HCT116 (cell line): ENCODE measurements around the gene TFF2. TPM values are rescaled to one million over a fixed set of nuclear protein-coding genes. Genes with fewer than 3 reads are reported as not detected.

Experiments
- ATAC-seq: fragments of 200-7000 bp; cut with Tn5 transposase; 2 replicates; pipeline ENCODE4 v1.9.1; 2020; ENCODE audit warnings: mild to moderate bottlenecking, moderate library complexity
- BruUV-seq: library from RNA; stranded (reverse); fragments of 400-500 nt; replicated peaks from 2 replicates; lab custom pipeline; 2021; lab: Mats Ljungman, UMichigan
- CTCF ChIA-PET: fragments of 300-600 bp; sonication (Branson Sonifier 250); formaldehyde crosslinking; loops from one replicate; lab custom pipeline; 2021; ENCODE audit warnings: antibody characterized with exemption; lab: Charles Lee
- POLR2A ChIA-PET: fragments of 300-600, 350-600 bp; sonication (Branson Sonifier 250); formaldehyde crosslinking; loops from one replicate; lab custom pipeline; 2021; ENCODE audit warnings: antibody characterized with exemption; lab: Charles Lee
- RAD21 ChIA-PET, 2 experiments: fragments of 300-600 bp; sonication (Branson Sonifier 250); formaldehyde crosslinking; loops; one replicate each; lab custom pipeline; 2023; ENCODE audit warnings: low total read pairs in 2 of 2; ENCODE audit not compliant: uncharacterized antibody in 2 of 2, unreplicated experiment in 2 of 2, low non-redundant PET in 1 of 2; lab: Charles Lee
- DNase-seq: peaks from one replicate; pipeline ENCODE4 v3.0.0-alpha.2; 2010; ENCODE audit warnings: low read depth, low spot score
- H2AFZ ChIP-seq: fragments of 200-600 bp; shearing (Covaris generic), sonication (generic); 2 replicates; pipeline ENCODE4 v1.6.1; 2017; ENCODE audit warnings: low read depth, mixed run types, mixed read lengths, antibody characterized with exemption, low read length; ENCODE audit not compliant: poor library complexity, severe bottlenecking
- H3K27ac ChIP-seq: 2 replicates; pipeline ENCODE4 v1.5.1; 2012; ENCODE audit warnings: low read depth, low read length
- H3K27me3 ChIP-seq: fragments of 200-600 bp; sonication (generic); 2 replicates; pipeline ENCODE4 v1.6.1; 2016; ENCODE audit warnings: mixed run types, low read length, mixed read lengths; ENCODE audit not compliant: insufficient read depth
- H3K36me3 ChIP-seq, 2 experiments: fragments of 200-500 bp in 1 of 2; fragments of 200-600 bp in 1 of 2; sonication (Bioruptor generic) in 1 of 2; sonication (generic) in 1 of 2; 2 replicates each; pipeline versions ENCODE4 v1.5.1 to v1.6.1; 2014 to 2016; ENCODE audit warnings: low read length in 2 of 2, inconsistent platforms in 1 of 2, mixed read lengths in 1 of 2, mixed run types in 1 of 2; ENCODE audit not compliant: insufficient read depth in 2 of 2, control insufficient read depth in 1 of 2
- H3K4me1 ChIP-seq, 2 experiments: fragments of 200-600 bp in 1 of 2; sonication (generic) in 1 of 2; 2 replicates each; pipeline versions ENCODE4 v1.5.1 to v1.6.1; 2012 to 2017; ENCODE audit warnings: low read length in 2 of 2, inconsistent platforms in 1 of 2, mild to moderate bottlenecking in 1 of 2, mixed read lengths in 1 of 2, mixed run types in 1 of 2, moderate library complexity in 1 of 2; ENCODE audit not compliant: insufficient read depth in 2 of 2, control insufficient read depth in 1 of 2
- H3K4me2 ChIP-seq: fragments of 200-600 bp; sonication (generic); 2 replicates; pipeline ENCODE4 v1.6.1; 2017; ENCODE audit warnings: mixed run types, low read length, mixed read lengths
- H3K4me3 ChIP-seq, 2 experiments: fragments of 200-600 bp in 1 of 2; sonication (generic) in 1 of 2; replicated peaks in 1 of 2; 2 replicates each; pipeline ENCODE4 v1.5.1; 2011 to 2016; ENCODE audit warnings: low read length in 2 of 2, control low read depth in 1 of 2, low read depth in 1 of 2, mild to moderate bottlenecking in 1 of 2, mixed read lengths in 1 of 2, mixed run types in 1 of 2
- H3K79me2 ChIP-seq: fragments of 200-600 bp; sonication (generic); 2 replicates; pipeline ENCODE4 v1.6.1; 2017; ENCODE audit warnings: mild to moderate bottlenecking, mixed run types, low read length, moderate library complexity, mixed read lengths; ENCODE audit not compliant: insufficient read depth
- H3K9ac ChIP-seq: fragments of 200-600 bp; sonication (generic); 2 replicates; pipeline ENCODE4 v1.6.1; 2016; ENCODE audit warnings: low read length, mixed read lengths
- H3K9me2 ChIP-seq: fragments of 200-600 bp; sonication (generic), shearing (Covaris generic); 2 replicates; pipeline ENCODE4 v1.6.1; 2017; ENCODE audit warnings: mixed run types, mild to moderate bottlenecking, moderate library complexity; ENCODE audit not compliant: insufficient read depth
- H3K9me3 ChIP-seq, 2 experiments: fragments of 200-500 bp in 1 of 2; fragments of 200-600 bp in 1 of 2; sonication (Bioruptor generic) in 1 of 2; sonication (generic) in 1 of 2; 2 replicates each; pipeline ENCODE4 v1.6.1; 2014 to 2017; ENCODE audit warnings: low read length in 2 of 2, mixed read lengths in 2 of 2, inconsistent platforms in 1 of 2, low read depth in 1 of 2, mild to moderate bottlenecking in 1 of 2, mixed run types in 1 of 2, moderate library complexity in 1 of 2; ENCODE audit not compliant: control insufficient read depth in 1 of 2, insufficient read depth in 1 of 2
- H4K20me1 ChIP-seq: fragments of 200-600 bp; sonication (generic), shearing (Covaris generic); 2 replicates; pipeline ENCODE4 v1.6.1; 2017; ENCODE audit warnings: mixed run types, mild to moderate bottlenecking, moderate library complexity; ENCODE audit not compliant: insufficient read depth
- ATF3 ChIP-seq: IDR thresholded peaks from 2 replicates; pipeline ENCODE4 v1.6.1; 2012
- CBX3 ChIP-seq: IDR thresholded peaks from 2 replicates; pipeline ENCODE4 v1.6.1; 2012; ENCODE audit warnings: low read depth
- CEBPB ChIP-seq: IDR thresholded peaks from 2 replicates; pipeline ENCODE4 v1.6.1; 2012; ENCODE audit warnings: low read depth
- CTCF ChIP-seq, 3 experiments: fragments of 200-600 bp in 1 of 3; sonication (generic) in 1 of 3; IDR thresholded peaks in 2 of 3; conservative IDR thresholded peaks in 1 of 3; 2 replicates each; pipeline ENCODE4 v1.5.1; 2012 to 2017; ENCODE audit warnings: low read depth in 2 of 3, low read length in 2 of 3, antibody characterized with exemption in 1 of 3, borderline replicate concordance in 1 of 3, control low read depth in 1 of 3, mild to moderate bottlenecking in 1 of 3, mixed read lengths in 1 of 3, mixed run types in 1 of 3, moderate library complexity in 1 of 3; ENCODE audit not compliant: insufficient read depth in 1 of 3
- FOSL1 ChIP-seq: IDR thresholded peaks from 2 replicates; pipeline ENCODE4 v1.6.1; 2012; ENCODE audit warnings: low read depth
- MAX ChIP-seq: IDR thresholded peaks from 2 replicates; pipeline ENCODE4 v1.6.1; 2012
- POLR2AphosphoS5 ChIP-seq: IDR thresholded peaks from 2 replicates; pipeline ENCODE4 v1.6.1; 2011; ENCODE audit warnings: mild to moderate bottlenecking, low read depth, low read length, moderate library complexity
- REST ChIP-seq: IDR thresholded peaks from 2 replicates; pipeline ENCODE4 v1.6.1; 2012; ENCODE audit warnings: low read depth
- ZBTB33 ChIP-seq: IDR thresholded peaks from 2 replicates; pipeline ENCODE4 v1.6.1; 2011; ENCODE audit warnings: mild to moderate bottlenecking, low read length, moderate library complexity; ENCODE audit not compliant: insufficient replicate concordance; ENCODE audit errors: extremely low read depth
- ZFX ChIP-seq: fragments of 450-650 bp; IDR thresholded peaks from 2 replicates; pipeline ENCODE4 v1.6.1; 2017
- ZNF274 ChIP-seq: fragments of 200-500 bp; sonication (Bioruptor generic); IDR thresholded peaks from 2 replicates; pipeline ENCODE4 v1.6.1; 2014; ENCODE audit warnings: mild to moderate bottlenecking, low read depth, low read length, inconsistent platforms
- intact Hi-C: fragments of 100-400 bp; cut with micrococcal nuclease; formaldehyde crosslinking; loops from 2 replicates; pipeline ENCODE4 v1.10.0; 2022
- total RNA-seq: library from RNA; stranded (reverse); gene quantifications from one replicate; pipeline ENCODE4 v1.2.1, GENCODE V29; 2021; ENCODE audit not compliant: unreplicated experiment

TFF2 gene
- total RNA-seq, 1 experiment from 2014 or later: not detected

GRCh38 chr21:42390193-42390592 is 39.4 kb upstream of the TFF2 start:
- H2AFZ ChIP-seq: no peak overlapping the region
- no peak overlapping the region for H3K4me3 ChIP-seq
- CTCF ChIA-PET: no interaction called here
- H3K27ac ChIP-seq: no peak overlapping the region
- H4K20me1 ChIP-seq: no peaks in the 10 kb centered on the region
- BruUV-seq: no TSS peak
- intact Hi-C loops: no loop called here
- no peaks in the 10 kb centered on the region for H3K9me2 ChIP-seq
- H3K36me3 ChIP-seq: no peaks in the 10 kb centered on the region
- no peaks in the 10 kb centered on the region for H3K9me3 ChIP-seq
- RAD21 ChIA-PET: no interaction called here
- H3K79me2 ChIP-seq: no peaks in the 10 kb centered on the region
- H3K4me1 ChIP-seq: peaks cover 0 to under 1% of the 10 kb centered on the region in 2 experiments; a peak in 1 of 4 replicates
- ATAC-seq: no peak
- peaks cover 3% of the 10 kb centered on the region; the same call in 1 of the 2 replicates for H3K27me3 ChIP-seq
- H3K4me2 ChIP-seq: no peak overlapping the region
- no peak overlapping the region for H3K9ac ChIP-seq
- DNase-seq: no peak
- POLR2A ChIA-PET: no interaction called here
- TF ChIP-seq ATF3: no peak
- no peak for TF ChIP-seq CBX3
- TF ChIP-seq CTCF (IDR thresholded peaks at IDR 0.05 in 2 of 3, conservative IDR thresholded peaks at IDR 0.05 in 1 of 3; ENCODE audit: borderline replicate concordance in 1 of 3, insufficient read depth in 1 of 3, low read depth in 2 of 3, low read length in 2 of 3): no peak
- no peak for TF ChIP-seq REST
- no peak for TF ChIP-seq MAX
- TF ChIP-seq POLR2AphosphoS5: no peak
- TF ChIP-seq ZNF274: no peak
- TF ChIP-seq ZBTB33: no peak
- TF ChIP-seq CEBPB: no peak
- no peak for TF ChIP-seq ZFX
- TF ChIP-seq FOSL1: no peak
